IMR-90 (cell line): ENCODE measurements around the gene ADISSP. TPM values are rescaled to one million over a fixed set of nuclear protein-coding genes. Genes with fewer than 3 reads are reported as not detected.
A peak's percentile ranks its signal among the peaks of the same experiment; 100 is the strongest.

Source experiments
- ATAC-seq: fragments of 200-7000 bp; cut with Tn5 transposase; 2 replicates; pipeline ENCODE4 v1.9.1; 2020; ENCODE audit warnings: low read depth, mild to moderate bottlenecking, moderate library complexity
- BruUV-seq: library from RNA; stranded (reverse); fragments of 400-500 nt; replicated peaks from 2 replicates; lab custom pipeline; 2021; lab: Mats Ljungman, UMichigan
- CTCF ChIA-PET: fragments of 300-600 bp; formaldehyde crosslinking; extraction: SDS; loops from one replicate; lab custom pipeline; 2021; ENCODE audit warnings: antibody characterized with exemption; lab: Yijun Ruan, JAX
- POLR2A ChIA-PET: fragments of 300-600 bp; sonication (Branson Sonifier 250); formaldehyde crosslinking; loops from one replicate; lab custom pipeline; 2022; ENCODE audit warnings: antibody characterized with exemption; ENCODE audit not compliant: unreplicated experiment; lab: Charles Lee
- DNase-seq: peaks from one replicate; pipeline ENCODE4 v3.0.0; 2013
- H2AFZ ChIP-seq: replicated peaks from 2 replicates; pipeline ENCODE3; 2013; ENCODE audit warnings: low read length, mild to moderate bottlenecking; ENCODE audit not compliant: poor library complexity
- H2AK5ac ChIP-seq: 2 replicates; pipeline ENCODE4 v1.6.1; 2013; ENCODE audit warnings: low read depth, low read length, inconsistent platforms
- H2AK9ac ChIP-seq: replicated peaks from 2 replicates; pipeline ENCODE3; 2013; ENCODE audit warnings: mild to moderate bottlenecking, low read depth, low read length, moderate library complexity; ENCODE audit not compliant: poor library complexity
- H2BK120ac ChIP-seq: 2 replicates; pipeline ENCODE4 v1.6.1; 2013; ENCODE audit warnings: low read depth, low read length, inconsistent platforms
- H2BK15ac ChIP-seq: 3 replicates; pipeline ENCODE4 v1.6.1; 2013; ENCODE audit warnings: low read depth, low read length, inconsistent platforms
- H2BK20ac ChIP-seq: 2 replicates; pipeline ENCODE4 v1.6.1; 2013; ENCODE audit warnings: low read depth, mild to moderate bottlenecking, inconsistent platforms, low read length, moderate library complexity
- H2BK5ac ChIP-seq: 2 replicates; pipeline ENCODE4 v1.6.1; 2013; ENCODE audit warnings: mild to moderate bottlenecking, low read depth, low read length, inconsistent platforms; ENCODE audit not compliant: poor library complexity, severe bottlenecking
- H3K14ac ChIP-seq: replicated peaks from 2 replicates; pipeline ENCODE4 v1.6.1; 2013; ENCODE audit warnings: low read depth, low read length, inconsistent platforms
- H3K18ac ChIP-seq: 2 replicates; pipeline ENCODE4 v1.6.1; 2013; ENCODE audit warnings: low read depth, low read length, control low read depth
- H3K23ac ChIP-seq: 2 replicates; pipeline ENCODE4 v1.6.1; 2013; ENCODE audit warnings: low read depth, low read length, inconsistent platforms
- H3K27ac ChIP-seq: 2 replicates; pipeline ENCODE4 v1.5.1; 2013; ENCODE audit warnings: mild to moderate bottlenecking, control low read depth, low read length; ENCODE audit not compliant: insufficient read depth
- H3K27me3 ChIP-seq: 2 replicates; pipeline ENCODE4 v1.6.1; 2013; ENCODE audit warnings: low read length; ENCODE audit not compliant: control insufficient read depth, insufficient read depth
- H3K36me3 ChIP-seq: 2 replicates; pipeline ENCODE4 v1.6.1; 2013; ENCODE audit warnings: low read length, mixed read lengths; ENCODE audit not compliant: control insufficient read depth, insufficient read depth
- H3K4ac ChIP-seq: 2 replicates; pipeline ENCODE4 v1.6.1; 2013; ENCODE audit warnings: low read depth, low read length, inconsistent platforms
- H3K4me1 ChIP-seq: 2 replicates; pipeline ENCODE4 v1.6.1; 2013; ENCODE audit warnings: low read length, mixed read lengths; ENCODE audit not compliant: control insufficient read depth, insufficient read depth
- H3K4me2 ChIP-seq: 2 replicates; pipeline ENCODE4 v1.6.1; 2013; ENCODE audit warnings: low read depth, mild to moderate bottlenecking, control low read depth, low read length, moderate library complexity
- H3K4me3 ChIP-seq: 2 replicates; pipeline ENCODE4 v1.5.1; 2013; ENCODE audit warnings: low read depth, mild to moderate bottlenecking, control low read depth, low read length, moderate library complexity; ENCODE audit not compliant: insufficient read depth
- H3K56ac ChIP-seq: 2 replicates; pipeline ENCODE4 v1.6.1; 2013; ENCODE audit warnings: low read length, inconsistent platforms; ENCODE audit not compliant: insufficient read depth; ENCODE audit errors: extremely low read depth
- H3K79me1 ChIP-seq, 2 experiments: 2 replicates each; pipeline ENCODE4 v1.6.1; 2013; ENCODE audit warnings: low read length in 2 of 2, inconsistent platforms in 1 of 2, low read depth in 1 of 2
- H3K9ac ChIP-seq: 2 replicates; pipeline ENCODE4 v1.6.1; 2013; ENCODE audit warnings: low read depth, low read length, control low read depth
- H3K9me1 ChIP-seq: 2 replicates; pipeline ENCODE4 v1.6.1; 2013; ENCODE audit warnings: low read length, inconsistent platforms; ENCODE audit not compliant: insufficient read depth
- H3K9me3 ChIP-seq: 2 replicates; pipeline ENCODE4 v1.6.1; 2013; ENCODE audit warnings: low read length; ENCODE audit not compliant: control insufficient read depth, insufficient read depth
- H4K20me1 ChIP-seq: 2 replicates; pipeline ENCODE4 v1.6.1; 2013; ENCODE audit warnings: low read length, inconsistent platforms; ENCODE audit not compliant: insufficient read depth
- H4K5ac ChIP-seq: 2 replicates; pipeline ENCODE4 v1.6.1; 2013; ENCODE audit warnings: mild to moderate bottlenecking, low read depth, low read length, control low read depth
- H4K8ac ChIP-seq, 2 experiments: 2 replicates each; pipeline ENCODE4 v1.6.1; 2013; ENCODE audit warnings: low read depth in 2 of 2, low read length in 2 of 2, control low read depth in 1 of 2, inconsistent platforms in 1 of 2
- H4K91ac ChIP-seq: 2 replicates; pipeline ENCODE4 v1.6.1; 2013; ENCODE audit warnings: low read depth, low read length, inconsistent platforms; ENCODE audit not compliant: insufficient read depth
- BHLHE40 ChIP-seq: fragments of 150-350 bp; IDR thresholded peaks from 2 replicates; pipeline ENCODE4 v1.6.1; 2016; ENCODE audit warnings: mild to moderate bottlenecking, low read depth, low read length
- CEBPB ChIP-seq: IDR thresholded peaks from 2 replicates; pipeline ENCODE4 v1.6.1; 2012; ENCODE audit warnings: low read depth, low read length, improper control_type of control experiment
- CHD1 ChIP-seq: IDR thresholded peaks from 2 replicates; pipeline ENCODE4 v1.6.1; 2012; ENCODE audit warnings: low read depth, low read length, improper control_type of control experiment
- CTCF ChIP-seq: conservative IDR thresholded peaks from 2 replicates; pipeline ENCODE4 v1.5.1; 2012; ENCODE audit warnings: mild to moderate bottlenecking, low read depth, low read length, improper control_type of control experiment
- FOS ChIP-seq: fragments of 150-350 bp; IDR thresholded peaks from 2 replicates; pipeline ENCODE4 v1.6.1; 2016; ENCODE audit warnings: low read depth, low read length
- MAFK ChIP-seq: IDR thresholded peaks from 2 replicates; pipeline ENCODE4 v1.6.1; 2012; ENCODE audit warnings: low read depth, low read length, improper control_type of control experiment
- MAZ ChIP-seq: IDR thresholded peaks from 2 replicates; pipeline ENCODE4 v1.6.1; 2012; ENCODE audit warnings: low read depth, mild to moderate bottlenecking, low read length, improper control_type of control experiment, moderate library complexity, borderline replicate concordance
- MXI1 ChIP-seq: IDR thresholded peaks from 2 replicates; pipeline ENCODE4 v1.6.1; 2012; ENCODE audit warnings: low read depth, mild to moderate bottlenecking, low read length, moderate library complexity, borderline replicate concordance
- NFE2L2 ChIP-seq: fragments of 150-350 bp; IDR thresholded peaks from 2 replicates; pipeline ENCODE4 v1.6.1; 2016; ENCODE audit warnings: low read depth, mild to moderate bottlenecking, low read length
- POLR2A ChIP-seq: IDR thresholded peaks from 2 replicates; pipeline ENCODE4 v1.6.1; 2012; ENCODE audit warnings: mild to moderate bottlenecking, low read depth, low read length
- RAD21 ChIP-seq: IDR thresholded peaks from 2 replicates; pipeline ENCODE4 v1.6.1; 2012; ENCODE audit warnings: low read length, improper control_type of control experiment
- RCOR1 ChIP-seq: IDR thresholded peaks from 2 replicates; pipeline ENCODE4 v1.6.1; 2012; ENCODE audit warnings: mild to moderate bottlenecking, low read length, improper control_type of control experiment; ENCODE audit not compliant: insufficient replicate concordance
- RFX5 ChIP-seq: IDR thresholded peaks from 2 replicates; pipeline ENCODE4 v1.8.0; 2012; ENCODE audit warnings: low read depth, mild to moderate bottlenecking, low read length, moderate library complexity
- SMC3 ChIP-seq: fragments of 150-350 bp; IDR thresholded peaks from 2 replicates; pipeline ENCODE4 v1.6.1; 2016; ENCODE audit warnings: low read depth, mild to moderate bottlenecking, antibody characterized with exemption, low read length, moderate library complexity
- USF2 ChIP-seq: fragments of 150-350 bp; IDR thresholded peaks from 2 replicates; pipeline ENCODE4 v1.6.1; 2017; ENCODE audit warnings: mild to moderate bottlenecking, antibody characterized with exemption, low read length, low read depth
- WGBS, 2 experiments: methylation state at CpG; one replicate each; pipeline versions ENCODE4 v1.1.5 to v1.1.7; 2013; ENCODE audit warnings: missing lambda C conversion rate in 2 of 2; ENCODE audit not compliant: insufficient read length in 1 of 2; ENCODE audit errors: extremely low coverage in 2 of 2; 5-methylcytosine and 5-hydroxymethylcytosine counted together
- dilution Hi-C: fragments of 300-500 bp; cut with HindIII; formaldehyde crosslinking; loops from one replicate; pipeline ENCODE4 v1.14.3; 2018; ENCODE audit warnings: low sequenced_read_pairs; ENCODE audit not compliant: unreplicated experiment
- in situ Hi-C: fragments of 300-500 bp; cut with MboI; formaldehyde crosslinking; loops from 3 replicates; pipeline ENCODE4 v1.14.3; 2019; ENCODE audit warnings: low sequenced_read_pairs, inconsistent platforms, mixed read lengths
- intact Hi-C: fragments of 100-400 bp; cut with micrococcal nuclease; formaldehyde crosslinking; loops from 2 replicates; pipeline ENCODE4 v1.10.0; 2022
- polyA plus RNA-seq, 3 experiments: library from polyadenylated mRNA; depleted of rRNA; stranded (reverse); fragments of >200 nt; gene quantifications; 2 replicates each; pipeline ENCODE4 v1.2.3, GENCODE V29; 2012; ENCODE audit warnings: low replicate concordance in 1 of 3
- total RNA-seq: library from RNA; depleted of rRNA; stranded (reverse); fragments of >200 nt; gene quantifications from 2 replicates; pipeline ENCODE4 v1.2.3, GENCODE V29; 2012

ADISSP gene
- total and polyA plus RNA-seq, 2 of the 4 experiments (the other 2 are of a cell fraction), result 31.9 to 58.2 TPM

GRCh38 chr20:3777716-3778629 is 10.4 kb upstream of the ADISSP start:
- Histone ChIP-seq H3K4me2 (peak overlapping the region; percentile 85), H3K79me1 (peaks cover 2 to 12% of the 10 kb centered on the region in 2 experiments; a peak in 2 of 4 replicates), H4K5ac (peak overlapping the region; percentile 64), H2BK15ac (no peak overlapping the region; the same call in 2 of the 3 replicates), H2AFZ (peak overlapping the region; percentile 99), H3K4me1 (peaks cover 4% of the 10 kb centered on the region; the same call in 1 of the 2 replicates), H3K9me3 (no peaks in the 10 kb centered on the region), H3K56ac (no peak overlapping the region), H2AK9ac (peak overlapping the region; percentile 93), H2BK120ac (peak overlapping the region; percentile 55), H3K27ac (no peak overlapping the region), H3K14ac (peak overlapping the region; percentile 69; the same call in 1 of the 2 replicates), H2AK5ac (no peak overlapping the region), H3K4ac (peak overlapping the region; percentile 72), H3K4me3 (peak overlapping the region; percentile 39), H3K27me3 (peaks cover 9% of the 10 kb centered on the region; the same call in 1 of the 2 replicates), H2BK20ac (no peak overlapping the region), H2BK5ac (no peak overlapping the region), H4K20me1 (peaks cover 18% of the 10 kb centered on the region), H3K18ac (no peak overlapping the region), H4K91ac (peak overlapping the region; percentile 16; the same call in 1 of the 2 replicates), H3K36me3 (0 out of 2 replicates have a peak, but pooled peaks cover 2% of the 10 kb centered on the region), H3K9me1 (peaks cover 7% of the 10 kb centered on the region; the same call in 1 of the 2 replicates), H4K8ac (peak overlapping the region; percentile 42 to 79; a peak in 2 of 4 replicates), H3K9ac (peak overlapping the region; percentile 60), H3K23ac (no peak overlapping the region)
- ChIA-PET CTCF (interaction anchor here (1.2 kb wide), 1 partner anchor 9 kb away, joined by 4 read pairs; the partner anchor contains the start of gene CENPB), POLR2A (interaction anchor here (1.0 kb wide), 1 partner anchor 10 kb away, joined by 4 read pairs; the partner anchor contains the start of gene ADISSP)
- 6% methylated on average over 40 of the region's 70 CpGs; no CpG with 5 or more reads in 1 of the 2 experiments for WGBS, 2 experiments
- dilution Hi-C loops, result no loop called here
- BruUV-seq, result no TSS peak
- in situ Hi-C loops, result no loop called here
- intact Hi-C loops, result no loop called here
- no peak for DNase-seq
- peak; percentile 79 for ATAC-seq
- TF ChIP-seq RFX5, result no peak
- TF ChIP-seq FOS, result no peak
- no peak for TF ChIP-seq CTCF
- TF ChIP-seq RAD21, result no peak
- TF ChIP-seq CHD1, result no peak
- no peak for TF ChIP-seq USF2
- no peak for TF ChIP-seq NFE2L2
- TF ChIP-seq CEBPB, result no peak
- TF ChIP-seq BHLHE40, result no peak
- no peak for TF ChIP-seq MXI1
- no peak for TF ChIP-seq SMC3
- TF ChIP-seq RCOR1, result no peak
- no peak for TF ChIP-seq POLR2A
- no peak for TF ChIP-seq MAFK
- TF ChIP-seq MAZ, result no peak
